Measurements from ENCODE around the gene IL13RA2. TPM values are rescaled to one million over a fixed set of nuclear protein-coding genes. Genes with fewer than 3 reads are reported as not detected.

The IL13RA2 gene
- total RNA-seq, 1 donor from 2014 or later = 0.34 TPM

- DNase-seq = no peak
Observed at GRCh38 chrX:114985967-114986592, 31.3 kb downstream of the IL13RA2 start.

GRCh38 chrX:114976292-114976691 is 41.1 kb downstream of the IL13RA2 start:
- no peak for DNase-seq

GRCh38 chrX:114973013-114973412 is 44.4 kb downstream of the IL13RA2 start:
- no peak for DNase-seq

GRCh38 chrX:114970806-114971205 is 46.6 kb downstream of the IL13RA2 start:
- DNase-seq = no peak

DNA sequence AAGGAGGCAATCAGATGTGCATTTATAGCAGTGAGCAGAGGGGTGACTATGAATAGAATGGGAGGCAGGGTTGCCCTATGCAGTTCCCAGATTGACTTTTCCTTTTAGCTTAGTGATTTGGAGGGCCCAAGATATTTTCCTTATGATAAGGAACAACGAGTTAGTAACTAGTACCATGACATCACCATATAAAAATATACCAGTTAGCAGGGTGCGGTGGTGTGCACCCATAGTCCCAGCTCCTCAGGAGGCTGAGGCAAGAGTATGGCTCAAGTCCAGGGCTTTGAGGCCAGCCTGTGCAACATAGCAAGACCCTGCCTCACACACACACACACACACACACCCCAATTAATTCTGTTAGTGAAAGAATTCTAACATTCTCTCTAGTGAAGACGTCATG is 53.0 kb downstream of the IL13RA2 start:
- DNase-seq = no peak

DNA sequence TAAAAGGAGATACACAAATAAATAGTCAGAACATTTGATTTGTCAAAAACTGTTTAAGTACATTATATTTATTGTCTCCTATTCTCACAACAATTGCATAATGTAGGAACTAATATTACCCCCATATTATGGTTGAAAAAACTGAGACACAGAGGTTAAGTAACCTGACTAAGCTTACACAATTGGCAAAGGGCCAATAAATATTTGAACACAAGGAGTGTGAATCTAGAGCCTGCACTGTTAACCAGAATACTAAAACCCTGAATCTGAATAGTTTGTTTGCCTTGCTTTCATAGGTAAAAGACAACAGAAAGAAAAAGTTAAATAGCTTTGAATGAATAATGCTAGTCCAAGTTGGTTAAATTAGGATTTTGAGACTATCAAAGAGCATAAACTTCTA is 55.2 kb downstream of the IL13RA2 start:
- peak; percentile 0 for DNase-seq

GRCh38 chrX:114959729-114960128 is 57.7 kb downstream of the IL13RA2 start:
- peak; percentile 6 for DNase-seq

Other genes with a start within 250 kb of the IL13RA2 start
- gene RBMXL3, start 171.8 kb upstream of the IL13RA2 start, total RNA-seq = not detected in 2 replicates
- 9.2 and 12.6 TPM in 2 replicates for gene LRCH2, start 216.5 kb upstream of the IL13RA2 start, total RNA-seq

Data from dermis blood vessel endothelial cell (primary cell).